HCT116 (cell line): Measurements from ENCODE around the gene EIF3K. TPM values are rescaled to one million over a fixed set of nuclear protein-coding genes. Genes with fewer than 3 reads are reported as not detected.

Experiments
- ATAC-seq: fragments of 200-7000 bp; cut with Tn5 transposase; 2 replicates; pipeline ENCODE4 v1.9.1; 2020; ENCODE audit warnings: mild to moderate bottlenecking, moderate library complexity
- BruUV-seq: library from RNA; stranded (reverse); fragments of 400-500 nt; replicated peaks from 2 replicates; lab custom pipeline; 2021; lab: Mats Ljungman, UMichigan
- CTCF ChIA-PET: fragments of 300-600 bp; sonication (Branson Sonifier 250); formaldehyde crosslinking; loops from one replicate; lab custom pipeline; 2021; ENCODE audit warnings: antibody characterized with exemption; lab: Charles Lee
- POLR2A ChIA-PET: fragments of 300-600, 350-600 bp; sonication (Branson Sonifier 250); formaldehyde crosslinking; loops from one replicate; lab custom pipeline; 2021; ENCODE audit warnings: antibody characterized with exemption; lab: Charles Lee
- RAD21 ChIA-PET, 2 experiments: fragments of 300-600 bp; sonication (Branson Sonifier 250); formaldehyde crosslinking; loops; one replicate each; lab custom pipeline; 2023; ENCODE audit warnings: low total read pairs in 2 of 2; ENCODE audit not compliant: uncharacterized antibody in 2 of 2, unreplicated experiment in 2 of 2, low non-redundant PET in 1 of 2; lab: Charles Lee
- DNase-seq: peaks from one replicate; pipeline ENCODE4 v3.0.0-alpha.2; 2010; ENCODE audit warnings: low read depth, low spot score
- H2AFZ ChIP-seq: fragments of 200-600 bp; shearing (Covaris generic), sonication (generic); 2 replicates; pipeline ENCODE4 v1.6.1; 2017; ENCODE audit warnings: low read depth, mixed run types, mixed read lengths, antibody characterized with exemption, low read length; ENCODE audit not compliant: poor library complexity, severe bottlenecking
- H3K27ac ChIP-seq: 2 replicates; pipeline ENCODE4 v1.5.1; 2012; ENCODE audit warnings: low read depth, low read length
- H3K27me3 ChIP-seq: fragments of 200-600 bp; sonication (generic); 2 replicates; pipeline ENCODE4 v1.6.1; 2016; ENCODE audit warnings: mixed run types, low read length, mixed read lengths; ENCODE audit not compliant: insufficient read depth
- H3K36me3 ChIP-seq, 2 experiments: fragments of 200-500 bp in 1 of 2; fragments of 200-600 bp in 1 of 2; sonication (Bioruptor generic) in 1 of 2; sonication (generic) in 1 of 2; 2 replicates each; pipeline versions ENCODE4 v1.5.1 to v1.6.1; 2014 to 2016; ENCODE audit warnings: low read length in 2 of 2, inconsistent platforms in 1 of 2, mixed read lengths in 1 of 2, mixed run types in 1 of 2; ENCODE audit not compliant: insufficient read depth in 2 of 2, control insufficient read depth in 1 of 2
- H3K4me1 ChIP-seq, 2 experiments: fragments of 200-600 bp in 1 of 2; sonication (generic) in 1 of 2; 2 replicates each; pipeline versions ENCODE4 v1.5.1 to v1.6.1; 2012 to 2017; ENCODE audit warnings: low read length in 2 of 2, inconsistent platforms in 1 of 2, mild to moderate bottlenecking in 1 of 2, mixed read lengths in 1 of 2, mixed run types in 1 of 2, moderate library complexity in 1 of 2; ENCODE audit not compliant: insufficient read depth in 2 of 2, control insufficient read depth in 1 of 2
- H3K4me2 ChIP-seq: fragments of 200-600 bp; sonication (generic); 2 replicates; pipeline ENCODE4 v1.6.1; 2017; ENCODE audit warnings: mixed run types, low read length, mixed read lengths
- H3K4me3 ChIP-seq, 2 experiments: fragments of 200-600 bp in 1 of 2; sonication (generic) in 1 of 2; replicated peaks in 1 of 2; 2 replicates each; pipeline ENCODE4 v1.5.1; 2011 to 2016; ENCODE audit warnings: low read length in 2 of 2, control low read depth in 1 of 2, low read depth in 1 of 2, mild to moderate bottlenecking in 1 of 2, mixed read lengths in 1 of 2, mixed run types in 1 of 2
- H3K79me2 ChIP-seq: fragments of 200-600 bp; sonication (generic); 2 replicates; pipeline ENCODE4 v1.6.1; 2017; ENCODE audit warnings: mild to moderate bottlenecking, mixed run types, low read length, moderate library complexity, mixed read lengths; ENCODE audit not compliant: insufficient read depth
- H3K9ac ChIP-seq: fragments of 200-600 bp; sonication (generic); 2 replicates; pipeline ENCODE4 v1.6.1; 2016; ENCODE audit warnings: low read length, mixed read lengths
- H3K9me2 ChIP-seq: fragments of 200-600 bp; sonication (generic), shearing (Covaris generic); 2 replicates; pipeline ENCODE4 v1.6.1; 2017; ENCODE audit warnings: mixed run types, mild to moderate bottlenecking, moderate library complexity; ENCODE audit not compliant: insufficient read depth
- H3K9me3 ChIP-seq, 2 experiments: fragments of 200-500 bp in 1 of 2; fragments of 200-600 bp in 1 of 2; sonication (Bioruptor generic) in 1 of 2; sonication (generic) in 1 of 2; 2 replicates each; pipeline ENCODE4 v1.6.1; 2014 to 2017; ENCODE audit warnings: low read length in 2 of 2, mixed read lengths in 2 of 2, inconsistent platforms in 1 of 2, low read depth in 1 of 2, mild to moderate bottlenecking in 1 of 2, mixed run types in 1 of 2, moderate library complexity in 1 of 2; ENCODE audit not compliant: control insufficient read depth in 1 of 2, insufficient read depth in 1 of 2
- H4K20me1 ChIP-seq: fragments of 200-600 bp; sonication (generic), shearing (Covaris generic); 2 replicates; pipeline ENCODE4 v1.6.1; 2017; ENCODE audit warnings: mixed run types, mild to moderate bottlenecking, moderate library complexity; ENCODE audit not compliant: insufficient read depth
- ATF3 ChIP-seq: IDR thresholded peaks from 2 replicates; pipeline ENCODE4 v1.6.1; 2012
- CBX3 ChIP-seq: IDR thresholded peaks from 2 replicates; pipeline ENCODE4 v1.6.1; 2012; ENCODE audit warnings: low read depth
- CEBPB ChIP-seq: IDR thresholded peaks from 2 replicates; pipeline ENCODE4 v1.6.1; 2012; ENCODE audit warnings: low read depth
- CTCF ChIP-seq, 3 experiments: fragments of 200-600 bp in 1 of 3; sonication (generic) in 1 of 3; IDR thresholded peaks in 2 of 3; conservative IDR thresholded peaks in 1 of 3; 2 replicates each; pipeline ENCODE4 v1.5.1; 2012 to 2017; ENCODE audit warnings: low read depth in 2 of 3, low read length in 2 of 3, antibody characterized with exemption in 1 of 3, borderline replicate concordance in 1 of 3, control low read depth in 1 of 3, mild to moderate bottlenecking in 1 of 3, mixed read lengths in 1 of 3, mixed run types in 1 of 3, moderate library complexity in 1 of 3; ENCODE audit not compliant: insufficient read depth in 1 of 3
- EGR1 ChIP-seq: IDR thresholded peaks from 2 replicates; pipeline ENCODE4 v1.6.1; 2012; ENCODE audit warnings: low read depth
- ELF1 ChIP-seq: IDR thresholded peaks from 2 replicates; pipeline ENCODE4 v1.6.1; 2012; ENCODE audit warnings: low read depth, borderline replicate concordance
- EZH2 ChIP-seq: fragments of 200-600 bp; sonication (generic); IDR thresholded peaks from 2 replicates; pipeline ENCODE4 v1.6.1; 2017; ENCODE audit warnings: antibody characterized with exemption, mixed run types
- EZH2phosphoT487 ChIP-seq: fragments of 200-600 bp; IDR thresholded peaks from 2 replicates; pipeline ENCODE4 v1.6.1; 2018; ENCODE audit warnings: antibody characterized with exemption, borderline replicate concordance
- JUND ChIP-seq: IDR thresholded peaks from 2 replicates; pipeline ENCODE4 v1.6.1; 2012
- MAX ChIP-seq: IDR thresholded peaks from 2 replicates; pipeline ENCODE4 v1.6.1; 2012
- POLR2A ChIP-seq: IDR thresholded peaks from 2 replicates; pipeline ENCODE4 v1.7.0; 2011; ENCODE audit warnings: borderline replicate concordance; ENCODE audit not compliant: insufficient read depth, insufficient read length; ENCODE audit errors: extremely low read depth
- POLR2AphosphoS5 ChIP-seq: IDR thresholded peaks from 2 replicates; pipeline ENCODE4 v1.6.1; 2011; ENCODE audit warnings: mild to moderate bottlenecking, low read depth, low read length, moderate library complexity
- RAD21 ChIP-seq: IDR thresholded peaks from 2 replicates; pipeline ENCODE4 v1.6.1; 2012; ENCODE audit warnings: low read depth, mild to moderate bottlenecking
- SIN3A ChIP-seq: IDR thresholded peaks from 2 replicates; pipeline ENCODE4 v1.6.1; 2012; ENCODE audit warnings: low read depth
- SP1 ChIP-seq: IDR thresholded peaks from 2 replicates; pipeline ENCODE4 v1.6.1; 2012; ENCODE audit warnings: low read depth
- SRF ChIP-seq: IDR thresholded peaks from 2 replicates; pipeline ENCODE4 v1.6.1; 2012; ENCODE audit warnings: low read depth
- TCF7L2 ChIP-seq: IDR thresholded peaks from 2 replicates; pipeline ENCODE4 v1.7.0; 2011; ENCODE audit warnings: borderline replicate concordance, inconsistent platforms; ENCODE audit not compliant: insufficient read depth, insufficient read length; ENCODE audit errors: extremely low read depth
- YY1 ChIP-seq: IDR thresholded peaks from 2 replicates; pipeline ENCODE4 v1.6.1; 2011; ENCODE audit warnings: low read length, low read depth, moderate library complexity, mild to moderate bottlenecking; ENCODE audit not compliant: insufficient replicate concordance; ENCODE audit errors: extremely low read depth
- ZBTB33 ChIP-seq: IDR thresholded peaks from 2 replicates; pipeline ENCODE4 v1.6.1; 2011; ENCODE audit warnings: mild to moderate bottlenecking, low read length, moderate library complexity; ENCODE audit not compliant: insufficient replicate concordance; ENCODE audit errors: extremely low read depth
- ZFX ChIP-seq: fragments of 450-650 bp; IDR thresholded peaks from 2 replicates; pipeline ENCODE4 v1.6.1; 2017
- ZNF274 ChIP-seq: fragments of 200-500 bp; sonication (Bioruptor generic); IDR thresholded peaks from 2 replicates; pipeline ENCODE4 v1.6.1; 2014; ENCODE audit warnings: mild to moderate bottlenecking, low read depth, low read length, inconsistent platforms
- intact Hi-C: fragments of 100-400 bp; cut with micrococcal nuclease; formaldehyde crosslinking; loops from 2 replicates; pipeline ENCODE4 v1.10.0; 2022
- total RNA-seq: library from RNA; stranded (reverse); gene quantifications from one replicate; pipeline ENCODE4 v1.2.1, GENCODE V29; 2021; ENCODE audit not compliant: unreplicated experiment

EIF3K gene
- total RNA-seq, 1 experiment from 2014 or later = 313 TPM

- peak within 1 kb of the TSS; percentile 100 for H3K9ac ChIP-seq
- no peaks in the 10 kb centered on the region for H3K9me2 ChIP-seq
- ChIA-PET RAD21 (interaction anchor here in 1 of 2 experiments (0.5 to 1.0 kb wide), 3 partner anchors 39 to 304 kb away, joined by 4 to 8 read pairs (median 6); no protein-coding TSS in a partner anchor), POLR2A (interaction anchor here (0.7 to 1.8 kb wide), 17 partner anchors 9 to 243 kb away, joined by 3 to 8 read pairs (median 4); partner anchors contain the start of gene EIF3K), CTCF (interaction anchor here (0.9 to 1.6 kb wide), 5 partner anchors 9 to 283 kb away, joined by 3 to 16 read pairs (median 10); partner anchors contain the start of gene FAM98C)
- no peaks in the 10 kb centered on the region for H3K27me3 ChIP-seq
- H3K4me2 ChIP-seq = peak within 1 kb of the TSS; percentile 84
- no peaks in the 10 kb centered on the region for H3K9me3 ChIP-seq
- peak; percentile 80 for ATAC-seq
- H3K4me1 ChIP-seq = peaks cover 39 to 53% of the 10 kb centered on the region in 2 experiments
- H2AFZ ChIP-seq = no peak within 1 kb of the TSS
- peaks cover 9% of the 10 kb centered on the region; the same call in 1 of the 2 replicates for H4K20me1 ChIP-seq
- H3K27ac ChIP-seq = peak within 1 kb of the TSS; percentile 72
- peak within 1 kb of the TSS; percentile 84 to 100 for H3K4me3 ChIP-seq
- intact Hi-C loops = no loop called here
- no TSS peak for BruUV-seq
- H3K79me2 ChIP-seq = peaks cover 50% of the 10 kb centered on the region
- H3K36me3 ChIP-seq = peaks cover 0 to 4% of the 10 kb centered on the region in 2 experiments; a peak in 1 of 4 replicates
- DNase-seq = peak; percentile 92
- peak; percentile 16 for TF ChIP-seq TCF7L2
- no peak for TF ChIP-seq EZH2phosphoT487
- TF ChIP-seq ZNF274 = no peak
- TF ChIP-seq POLR2A = peak; percentile 60
- TF ChIP-seq MAX = peak; percentile 20; the same call in 1 of the 2 replicates
- no peak for TF ChIP-seq CBX3
- peak; percentile 37; the same call in 1 of the 2 replicates for TF ChIP-seq ZFX
- TF ChIP-seq SP1 = no peak
- no peak; the same call in 1 of the 2 replicates for TF ChIP-seq SRF
- TF ChIP-seq ELF1 = no peak
- no peak for TF ChIP-seq CTCF (IDR thresholded peaks at IDR 0.05 in 2 of 3, conservative IDR thresholded peaks at IDR 0.05 in 1 of 3; ENCODE audit: borderline replicate concordance in 1 of 3, insufficient read depth in 1 of 3, low read depth in 2 of 3, low read length in 2 of 3)
- TF ChIP-seq EZH2 = no peak
- no peak for TF ChIP-seq ZBTB33
- TF ChIP-seq RAD21 = no peak
- TF ChIP-seq CEBPB = no peak
- peak; percentile 63; the same call in 1 of the 2 replicates for TF ChIP-seq EGR1
- peak; percentile 95 for TF ChIP-seq POLR2AphosphoS5
- peak; percentile 80 for TF ChIP-seq SIN3A
- peak; percentile 54 for TF ChIP-seq YY1
- TF ChIP-seq ATF3 = no peak
- TF ChIP-seq JUND = no peak
Observed at GRCh38 chr19:38647368-38647965, 28.5 kb downstream of the EIF3K start, which contains the start of gene ACTN4. ACTN4 (plus strand) TSS chr19:38647649; CDS start chr19:38647746, 97 bp downstream.
